ENCODE measurements around the gene RGL1. TPM values are rescaled to one million over a fixed set of nuclear protein-coding genes. Genes with fewer than 3 reads are reported as not detected.
A peak's percentile ranks its signal among the peaks of the same experiment; 100 is the strongest.

RGL1 gene
- total RNA-seq, 4 donors from 2014 or later, result 4.0 to 5.1 (median 4.8) TPM

DNA sequence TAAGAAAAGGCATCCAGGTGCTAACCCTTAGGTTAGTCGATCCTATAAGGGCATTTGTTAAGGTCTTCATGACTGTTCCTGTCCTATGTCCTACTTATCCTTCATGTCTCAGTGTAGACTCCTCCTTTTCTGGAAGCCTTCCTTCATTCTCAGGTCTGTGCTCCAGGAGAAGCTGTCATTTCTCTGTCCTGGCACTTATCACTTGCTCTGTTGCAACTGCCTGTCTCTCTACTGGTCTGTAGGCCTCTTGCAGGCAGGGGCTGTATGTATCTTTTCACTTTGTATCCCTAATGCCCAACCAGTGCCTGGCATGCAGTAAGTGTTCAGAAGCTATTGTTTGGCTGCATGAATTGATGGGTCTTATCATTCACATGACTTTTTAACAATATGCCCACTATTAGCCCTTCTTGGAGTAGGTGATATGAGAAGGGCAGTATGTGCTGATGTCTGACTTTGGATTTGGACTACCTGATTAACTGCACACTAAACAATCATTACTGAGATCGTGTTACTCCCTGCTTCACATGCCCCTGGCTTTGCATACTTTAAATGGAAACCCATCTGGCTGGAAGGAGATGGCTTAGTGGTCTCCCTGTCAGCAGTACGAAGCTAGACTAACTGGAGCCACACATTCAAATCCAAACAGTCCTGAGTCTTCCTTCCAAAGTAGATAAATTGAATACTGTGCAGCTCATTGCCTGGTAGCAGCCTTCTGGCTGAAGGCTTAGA, 88.8 kb downstream of the RGL1 start:
- Histone ChIP-seq H3K4me1 (peaks cover 17 to 41% of the 10 kb centered on the region in 2 donors), H3K9me3 (no peaks in the 10 kb centered on the region), H3K27me3 (no peaks in the 10 kb centered on the region), H3K27ac (peak overlapping the region; percentile 43 to 75 (median 67)), H3K36me3 (no peaks in the 10 kb centered on the region), H3K4me3 (no peak overlapping the region)
- peak; percentile 80 to 91 for ATAC-seq
- intact Hi-C loops (cut with DNase I; ENCODE audit: low total_unique reads) (no loop called here), in situ Hi-C loops (cut with MboI; ENCODE audit: low sequenced_read_pairs in 4 of 4) (loop anchor here in 1 of 4 donors (25.0 kb wide), 1 partner anchor 431 kb away; the partner anchor contains the start of gene SMG7)
- TF ChIP-seq, protein P1, sequence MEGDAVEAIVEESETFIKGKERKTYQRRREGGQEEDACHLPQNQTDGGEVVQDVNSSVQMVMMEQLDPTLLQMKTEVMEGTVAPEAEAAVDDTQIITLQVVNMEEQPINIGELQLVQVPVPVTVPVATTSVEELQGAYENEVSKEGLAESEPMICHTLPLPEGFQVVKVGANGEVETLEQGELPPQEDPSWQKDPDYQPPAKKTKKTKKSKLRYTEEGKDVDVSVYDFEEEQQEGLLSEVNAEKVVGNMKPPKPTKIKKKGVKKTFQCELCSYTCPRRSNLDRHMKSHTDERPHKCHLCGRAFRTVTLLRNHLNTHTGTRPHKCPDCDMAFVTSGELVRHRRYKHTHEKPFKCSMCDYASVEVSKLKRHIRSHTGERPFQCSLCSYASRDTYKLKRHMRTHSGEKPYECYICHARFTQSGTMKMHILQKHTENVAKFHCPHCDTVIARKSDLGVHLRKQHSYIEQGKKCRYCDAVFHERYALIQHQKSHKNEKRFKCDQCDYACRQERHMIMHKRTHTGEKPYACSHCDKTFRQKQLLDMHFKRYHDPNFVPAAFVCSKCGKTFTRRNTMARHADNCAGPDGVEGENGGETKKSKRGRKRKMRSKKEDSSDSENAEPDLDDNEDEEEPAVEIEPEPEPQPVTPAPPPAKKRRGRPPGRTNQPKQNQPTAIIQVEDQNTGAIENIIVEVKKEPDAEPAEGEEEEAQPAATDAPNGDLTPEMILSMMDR (IDR thresholded peaks at IDR 0.05 in 4 of 5, conservative IDR thresholded peaks at IDR 0.05 in 1 of 5), result no peak
- no peak for TF ChIP-seq POLR2A (IDR thresholded peaks at IDR 0.05)
- DNase-seq, result peak; percentile 22 to 59

DNA sequence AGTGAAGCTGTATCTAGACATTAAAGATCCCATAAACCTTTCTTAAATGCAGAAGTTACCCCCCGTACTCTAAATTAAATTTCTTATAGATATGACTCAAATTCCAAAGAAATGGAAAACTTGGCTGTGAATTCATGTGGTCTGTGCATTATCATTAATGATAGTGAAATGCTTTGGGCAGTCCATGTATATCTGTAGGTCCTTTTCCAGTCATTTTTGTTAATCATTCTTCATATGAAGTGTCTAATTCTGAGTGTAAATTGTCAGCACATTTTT, 89.3 kb downstream of the RGL1 start:
- Histone ChIP-seq H3K4me3 (no peak overlapping the region), H3K36me3 (no peaks in the 10 kb centered on the region), H3K9me3 (no peaks in the 10 kb centered on the region), H3K27ac (peak overlapping the region; percentile 15 to 75 (median 58)), H3K4me1 (peaks cover 17 to 37% of the 10 kb centered on the region in 2 donors), H3K27me3 (no peaks in the 10 kb centered on the region)
- TF ChIP-seq, protein P1 (IDR thresholded peaks at IDR 0.05 in 4 of 5, conservative IDR thresholded peaks at IDR 0.05 in 1 of 5), result no peak
- TF ChIP-seq POLR2A (IDR thresholded peaks at IDR 0.05), result no peak
- intact Hi-C loops (cut with DNase I; ENCODE audit: low total_unique reads), result no loop called here
- in situ Hi-C loops (cut with MboI; ENCODE audit: low sequenced_read_pairs in 4 of 4), result loop anchor here in 1 of 4 donors (25.0 kb wide), 1 partner anchor 432 kb away; the partner anchor contains the start of gene SMG7
- ATAC-seq (no peak), DNase-seq (no peak)

GRCh38 chr1:183896466-183897048, 91.6 kb downstream of the RGL1 start:
- H3K4me1 ChIP-seq, result peaks cover 17 to 36% of the 10 kb centered on the region in 2 donors
- no peaks in the 10 kb centered on the region for H3K27me3 ChIP-seq
- no peak overlapping the region for H3K4me3 ChIP-seq
- no peak overlapping the region for H3K27ac ChIP-seq
- no peaks in the 10 kb centered on the region for H3K9me3 ChIP-seq
- intact Hi-C loops (cut with DNase I; ENCODE audit: low total_unique reads), result no loop called here
- no peak for DNase-seq
- no peaks in the 10 kb centered on the region for H3K36me3 ChIP-seq
- no peak for TF ChIP-seq POLR2A (IDR thresholded peaks at IDR 0.05)
- TF ChIP-seq, protein P1 (IDR thresholded peaks at IDR 0.05 in 4 of 5, conservative IDR thresholded peaks at IDR 0.05 in 1 of 5), result no peak
- no peak for ATAC-seq
- in situ Hi-C loops (cut with MboI; ENCODE audit: low sequenced_read_pairs in 4 of 4), result loop anchor here in 1 of 4 donors (25.0 kb wide), 1 partner anchor 434 kb away; the partner anchor contains the start of gene SMG7

DNA sequence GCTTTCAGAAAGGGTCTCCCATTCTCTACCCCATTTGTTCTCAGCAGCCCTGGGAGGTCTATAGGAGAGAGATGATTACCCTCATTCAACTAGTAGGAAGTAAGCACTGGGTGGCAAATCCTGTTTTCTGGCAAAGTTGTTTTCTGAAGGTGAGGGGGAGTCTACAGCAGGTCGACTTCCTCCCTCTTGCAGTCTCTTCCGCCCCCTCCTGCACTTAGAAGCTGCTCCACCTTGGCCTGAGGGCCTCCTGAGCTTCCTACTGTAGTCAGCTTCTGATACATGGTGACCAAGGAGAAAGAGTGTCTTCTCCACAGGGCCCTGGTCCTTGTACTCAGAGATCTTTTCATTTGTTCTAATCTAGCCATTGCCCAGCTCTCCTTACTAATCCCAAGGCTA, 93.1 kb downstream of the RGL1 start:
- no peaks in the 10 kb centered on the region for H3K36me3 ChIP-seq
- DNase-seq (no peak), ATAC-seq (no peak)
- H3K27ac ChIP-seq, result no peak overlapping the region
- in situ Hi-C loops (cut with MboI; ENCODE audit: low sequenced_read_pairs in 4 of 4), result loop anchor here in 1 of 4 donors (25.0 kb wide), 1 partner anchor 436 kb away; the partner anchor contains the start of gene SMG7
- no peak overlapping the region for H3K4me3 ChIP-seq
- no peaks in the 10 kb centered on the region for H3K9me3 ChIP-seq
- TF ChIP-seq, protein P1 (IDR thresholded peaks at IDR 0.05 in 4 of 5, conservative IDR thresholded peaks at IDR 0.05 in 1 of 5), result no peak
- no peak for TF ChIP-seq POLR2A (IDR thresholded peaks at IDR 0.05)
- no peaks in the 10 kb centered on the region for H3K27me3 ChIP-seq
- intact Hi-C loops (cut with DNase I; ENCODE audit: low total_unique reads), result no loop called here
- peaks cover 10 to 22% of the 10 kb centered on the region in 2 donors for H3K4me1 ChIP-seq
